ENCODE results near the gene SLC22A5. TPM values are rescaled to one million over a fixed set of nuclear protein-coding genes. Genes with fewer than 3 reads are reported as not detected.

Gene SLC22A5
- total RNA-seq, 1 donor from 2014 or later = 21.6 TPM

DNA sequence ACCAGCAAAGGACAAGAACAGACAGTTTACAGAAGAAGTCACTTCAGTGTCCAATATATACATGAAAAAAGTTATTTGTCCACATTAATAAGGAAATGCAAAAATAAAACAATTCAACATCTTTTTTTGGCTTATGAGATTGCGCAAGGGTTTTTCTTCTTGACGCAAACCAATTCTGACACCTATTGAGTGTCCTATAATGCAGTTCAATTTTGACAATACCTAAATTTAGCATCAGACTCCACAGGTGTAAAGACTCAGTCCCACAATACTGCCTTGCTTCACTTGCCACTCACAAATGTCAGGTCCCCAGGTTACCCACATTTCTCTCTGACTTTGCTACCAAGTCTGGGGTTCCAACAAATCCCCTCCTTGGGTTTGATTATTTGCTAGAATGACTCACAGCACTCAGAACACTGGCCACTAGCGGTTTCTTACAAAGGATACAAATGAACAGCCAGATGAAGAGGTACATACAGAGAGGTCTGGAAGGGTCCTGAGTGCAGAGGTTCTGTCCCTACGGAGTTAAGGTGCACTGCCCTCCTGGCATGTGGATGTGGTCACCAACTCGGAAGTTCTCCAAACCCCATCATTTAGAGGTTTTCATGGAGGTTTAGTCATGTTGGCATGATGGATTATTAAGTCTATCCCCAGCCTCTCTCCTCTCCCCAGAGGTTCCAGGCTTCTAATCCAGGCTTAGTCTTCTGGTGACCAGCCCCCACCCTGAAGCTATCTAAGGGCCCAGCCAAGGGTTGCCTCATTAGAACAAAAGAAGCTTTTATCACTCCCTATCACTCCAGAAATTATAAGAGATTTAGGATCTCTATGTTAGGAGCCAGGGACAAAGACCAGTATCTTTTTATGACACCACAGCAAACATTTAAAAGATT, 27.0 kb upstream of the SLC22A5 start:
- Mint-ChIP-seq H3K9me3 (no peaks in the 10 kb centered on the region), H3K4me1 (ENCODE audit: unreplicated experiment) (no peaks in the 10 kb centered on the region), H3K27me3 (no peaks in the 10 kb centered on the region), H3K27ac (no peak overlapping the region), H3K36me3 (peaks cover 31% of the 10 kb centered on the region), H3K4me3 (no peak overlapping the region)
- DNase-seq (ENCODE audit: extremely low spot score, unreplicated experiment) = no peak
- TF ChIP-seq, protein P1, sequence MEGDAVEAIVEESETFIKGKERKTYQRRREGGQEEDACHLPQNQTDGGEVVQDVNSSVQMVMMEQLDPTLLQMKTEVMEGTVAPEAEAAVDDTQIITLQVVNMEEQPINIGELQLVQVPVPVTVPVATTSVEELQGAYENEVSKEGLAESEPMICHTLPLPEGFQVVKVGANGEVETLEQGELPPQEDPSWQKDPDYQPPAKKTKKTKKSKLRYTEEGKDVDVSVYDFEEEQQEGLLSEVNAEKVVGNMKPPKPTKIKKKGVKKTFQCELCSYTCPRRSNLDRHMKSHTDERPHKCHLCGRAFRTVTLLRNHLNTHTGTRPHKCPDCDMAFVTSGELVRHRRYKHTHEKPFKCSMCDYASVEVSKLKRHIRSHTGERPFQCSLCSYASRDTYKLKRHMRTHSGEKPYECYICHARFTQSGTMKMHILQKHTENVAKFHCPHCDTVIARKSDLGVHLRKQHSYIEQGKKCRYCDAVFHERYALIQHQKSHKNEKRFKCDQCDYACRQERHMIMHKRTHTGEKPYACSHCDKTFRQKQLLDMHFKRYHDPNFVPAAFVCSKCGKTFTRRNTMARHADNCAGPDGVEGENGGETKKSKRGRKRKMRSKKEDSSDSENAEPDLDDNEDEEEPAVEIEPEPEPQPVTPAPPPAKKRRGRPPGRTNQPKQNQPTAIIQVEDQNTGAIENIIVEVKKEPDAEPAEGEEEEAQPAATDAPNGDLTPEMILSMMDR (conservative IDR thresholded peaks at IDR 0.05) = no peak

DNA sequence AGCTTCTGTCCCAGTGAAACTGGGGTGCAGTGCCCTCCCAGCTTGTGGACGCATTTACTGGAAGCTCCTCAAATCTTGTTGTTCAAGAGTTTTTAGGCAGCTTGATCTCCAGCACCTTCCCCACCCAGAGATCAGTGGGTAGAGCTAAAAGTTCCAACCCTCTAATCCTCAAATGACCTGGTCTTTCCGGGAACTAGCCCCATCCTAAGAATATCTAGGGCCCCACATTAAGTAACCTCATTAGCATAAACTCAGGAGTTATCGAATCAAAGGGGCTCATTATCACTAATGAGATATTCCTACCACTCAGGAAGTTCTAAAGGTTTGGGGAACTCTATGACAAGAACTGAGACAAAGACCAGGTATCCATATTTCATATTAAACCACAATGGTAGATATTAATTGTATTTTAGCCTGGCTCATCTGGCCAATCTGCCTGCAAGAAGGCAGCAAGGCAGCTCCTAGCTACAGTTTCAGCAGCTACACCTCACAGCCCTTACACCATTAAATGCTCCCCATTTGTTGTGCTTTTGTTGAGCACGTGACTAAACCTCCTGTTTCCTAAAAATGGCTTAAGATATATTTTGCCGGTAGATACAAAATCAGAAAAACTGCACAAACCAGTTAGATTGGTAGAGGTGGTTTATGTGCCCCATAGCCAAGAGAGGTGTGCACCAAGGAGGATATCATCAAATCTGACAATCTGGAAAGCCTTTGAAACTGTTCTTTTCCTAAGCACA, 24.6 kb upstream of the SLC22A5 start:
- Mint-ChIP-seq H3K4me1 (ENCODE audit: unreplicated experiment) (no peaks in the 10 kb centered on the region), H3K4me3 (no peak overlapping the region)
- TF ChIP-seq, protein P1 (conservative IDR thresholded peaks at IDR 0.05) = no peak

DNA sequence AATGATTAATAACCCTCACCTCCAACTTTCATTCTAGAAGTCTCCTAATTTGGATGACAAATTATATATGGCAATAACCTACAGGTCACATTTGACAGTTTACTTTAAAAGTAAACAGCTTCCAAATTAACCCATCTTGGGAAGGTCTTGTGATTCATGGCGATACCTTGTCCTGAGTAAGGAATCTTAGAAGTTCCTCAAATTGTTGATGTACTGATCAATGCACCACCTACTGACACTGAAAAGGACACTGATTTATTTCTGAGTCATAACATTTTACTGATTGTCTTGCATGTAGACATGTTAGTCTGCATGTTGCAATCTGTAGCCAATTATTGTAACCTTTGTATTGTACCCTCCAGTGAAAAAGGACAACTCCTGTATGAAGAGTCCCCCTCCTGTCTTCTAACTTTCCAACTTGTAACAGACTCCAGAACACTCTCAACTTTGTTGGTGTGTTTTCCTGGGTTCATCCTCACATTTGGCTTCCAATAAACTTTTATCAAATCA, 16.0 kb upstream of the SLC22A5 start:
- peaks cover 7% of the 10 kb centered on the region for H3K4me1 Mint-ChIP-seq (ENCODE audit: unreplicated experiment)

More for the DNA sequence above, 24.6 kb upstream of the SLC22A5 start:
- peaks cover 6% of the 10 kb centered on the region for H3K9me3 Mint-ChIP-seq
- H3K27me3 Mint-ChIP-seq = no peaks in the 10 kb centered on the region
- DNase-seq (ENCODE audit: extremely low spot score, unreplicated experiment) = no peak
- peaks cover 44% of the 10 kb centered on the region for H3K36me3 Mint-ChIP-seq
- H3K27ac Mint-ChIP-seq = no peak overlapping the region

DNA sequence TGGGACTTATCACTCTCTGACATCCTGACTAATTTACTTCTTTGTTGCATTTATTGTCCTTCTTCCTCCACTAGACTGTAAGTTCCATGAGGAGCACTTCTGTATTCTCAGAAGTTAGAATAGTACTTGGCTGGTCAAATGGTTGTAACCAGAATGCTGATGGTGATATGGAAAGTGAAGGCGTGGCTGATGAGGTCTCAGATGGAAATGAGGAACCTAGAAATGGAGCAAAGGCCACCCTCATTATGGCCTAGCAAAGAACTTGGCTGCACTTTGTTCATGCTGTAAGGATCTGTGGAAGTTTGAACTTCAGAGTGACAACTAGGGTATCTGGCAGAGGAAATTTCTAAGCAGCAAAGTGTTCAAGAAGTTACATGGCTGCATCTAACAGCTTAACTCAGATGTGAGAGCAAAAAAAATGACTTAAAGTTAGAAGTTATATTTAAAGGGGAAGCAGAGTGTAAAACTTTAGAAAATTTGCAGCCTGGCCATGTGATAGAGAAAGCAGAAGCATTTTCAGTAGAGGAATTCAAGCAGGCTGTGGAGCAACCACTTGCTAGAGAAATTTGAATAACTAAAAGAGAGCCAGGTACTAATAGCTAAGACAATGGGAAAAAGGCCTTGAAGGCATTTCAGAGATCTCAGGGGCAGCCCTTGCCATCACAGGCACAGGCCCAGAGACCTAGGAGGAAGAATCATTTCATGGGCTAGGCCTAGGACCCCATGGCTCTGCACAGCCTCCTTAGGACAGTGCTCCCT, 14.9 kb upstream of the SLC22A5 start:
- H3K4me3 Mint-ChIP-seq = no peak overlapping the region
- peaks cover 5% of the 10 kb centered on the region for H3K9me3 Mint-ChIP-seq
- H3K27me3 Mint-ChIP-seq = no peaks in the 10 kb centered on the region
- no peak for DNase-seq (ENCODE audit: extremely low spot score, unreplicated experiment)
- peaks cover 25% of the 10 kb centered on the region for H3K36me3 Mint-ChIP-seq
- H3K4me1 Mint-ChIP-seq (ENCODE audit: unreplicated experiment) = peaks cover 7% of the 10 kb centered on the region
- TF ChIP-seq, protein P1 (conservative IDR thresholded peaks at IDR 0.05) = no peak
- H3K27ac Mint-ChIP-seq = peak overlapping the region; percentile 2

More for the DNA sequence above, 16.0 kb upstream of the SLC22A5 start:
- no peak overlapping the region for H3K27ac Mint-ChIP-seq
- H3K27me3 Mint-ChIP-seq = no peaks in the 10 kb centered on the region
- DNase-seq (ENCODE audit: extremely low spot score, unreplicated experiment) = no peak
- H3K4me3 Mint-ChIP-seq = no peak overlapping the region
- TF ChIP-seq, protein P1 (conservative IDR thresholded peaks at IDR 0.05) = no peak
- peaks cover 5% of the 10 kb centered on the region for H3K9me3 Mint-ChIP-seq
- H3K36me3 Mint-ChIP-seq = peaks cover 30% of the 10 kb centered on the region

DNA sequence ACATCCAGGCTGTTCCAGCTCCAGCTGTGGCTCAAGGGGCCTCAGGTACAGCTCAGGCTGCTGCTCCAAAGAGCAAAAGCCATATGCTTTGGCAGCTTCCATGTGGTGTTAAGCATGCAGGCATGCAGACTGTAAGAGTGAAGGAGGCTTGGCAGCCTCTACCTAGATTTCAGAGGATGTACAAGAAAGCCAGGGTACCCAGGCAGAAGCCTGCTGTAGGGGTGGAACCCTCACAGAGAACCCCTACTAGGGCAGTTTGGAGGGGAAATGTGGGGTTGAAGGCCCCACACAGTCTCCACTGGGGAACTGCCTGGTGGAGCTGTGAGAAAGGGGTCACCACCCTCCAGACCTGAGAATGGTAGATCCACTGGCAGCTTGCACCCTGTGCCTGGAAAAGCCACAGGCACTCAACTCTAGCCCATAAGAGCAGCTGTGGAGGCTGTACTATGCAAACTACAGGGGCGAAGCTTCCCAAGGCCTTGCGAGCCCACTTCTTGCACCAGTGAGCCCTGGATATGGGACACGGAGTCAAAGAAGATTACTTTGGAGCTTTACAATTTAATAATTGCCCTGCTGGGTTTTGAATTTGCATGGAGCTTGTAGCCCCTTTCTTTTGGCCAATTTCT, 14.3 kb upstream of the SLC22A5 start:
- H3K27ac Mint-ChIP-seq = no peak overlapping the region
- H3K9me3 Mint-ChIP-seq = peaks cover 5% of the 10 kb centered on the region
- TF ChIP-seq, protein P1 (conservative IDR thresholded peaks at IDR 0.05) = no peak

More for the DNA sequence above, 14.3 kb upstream of the SLC22A5 start:
- H3K27me3 Mint-ChIP-seq = no peaks in the 10 kb centered on the region
- peaks cover 7% of the 10 kb centered on the region for H3K4me1 Mint-ChIP-seq (ENCODE audit: unreplicated experiment)
- DNase-seq (ENCODE audit: extremely low spot score, unreplicated experiment) = no peak
- H3K36me3 Mint-ChIP-seq = peaks cover 22% of the 10 kb centered on the region
- no peak overlapping the region for H3K4me3 Mint-ChIP-seq
